ENCODE measurements around the gene ZNF662. TPM values are rescaled to one million over a fixed set of nuclear protein-coding genes. Genes with fewer than 3 reads are reported as not detected.

The ZNF662 gene
- total and polyA plus RNA-seq, 2 experiments from 2014 or later, result 0.07 TPM; not detected in 1

- Histone ChIP-seq H3K4me2 (no peak overlapping the region), H3K79me2 (no peaks in the 10 kb centered on the region), H3K9me3 (ENCODE audit: low read depth) (no peaks in the 10 kb centered on the region), H2AFZ (no peak overlapping the region), H3K4me1 (ENCODE audit: insufficient read depth) (no peaks in the 10 kb centered on the region), H3K27ac (no peak overlapping the region), H4K20me1 (ENCODE audit: insufficient read depth, poor library complexity, severe bottlenecking) (no peaks in the 10 kb centered on the region), H3K4me3 (no peak overlapping the region), H3K9me2 (replicated peaks; ENCODE audit: insufficient read depth) (no peaks in the 10 kb centered on the region), H3K27me3 (peaks cover 11% of the 10 kb centered on the region), H3K36me3 (replicated peaks; ENCODE audit: insufficient read depth, low read depth) (no peaks in the 10 kb centered on the region)
- WGBS (ENCODE audit: low lambda C conversion rate, missing lambda C conversion rate), result 84% methylated on average over 5 of the region's 5 CpGs
- DNase-seq (ENCODE audit: low spot score), result no peak
- TF ChIP-seq CTCF (IDR thresholded peaks at IDR 0.05; ENCODE audit: poor library complexity), result no peak
- TF ChIP-seq EZH2phosphoT487 (IDR thresholded peaks at IDR 0.05; ENCODE audit: low read depth, severe bottlenecking, unreplicated experiment), result no peak
- no peak for TF ChIP-seq EZH2 (IDR thresholded peaks at IDR 0.05; ENCODE audit: borderline replicate concordance)
Observed at GRCh38 chr3:42946050-42946449, 40.1 kb downstream of the ZNF662 start.

GRCh38 chr3:42957573-42957972, 51.6 kb downstream of the ZNF662 start:
- Histone ChIP-seq H4K20me1 (ENCODE audit: insufficient read depth, poor library complexity, severe bottlenecking) (no peaks in the 10 kb centered on the region), H3K4me3 (no peak overlapping the region), H3K4me1 (ENCODE audit: insufficient read depth) (no peaks in the 10 kb centered on the region), H3K27me3 (peaks cover 3% of the 10 kb centered on the region), H3K9me3 (ENCODE audit: low read depth) (no peaks in the 10 kb centered on the region), H3K79me2 (no peaks in the 10 kb centered on the region), H3K4me2 (no peak overlapping the region), H3K36me3 (replicated peaks; ENCODE audit: insufficient read depth, low read depth) (no peaks in the 10 kb centered on the region), H3K9me2 (replicated peaks; ENCODE audit: insufficient read depth) (no peaks in the 10 kb centered on the region), H3K27ac (no peak overlapping the region), H2AFZ (no peak overlapping the region)
- DNase-seq (ENCODE audit: low spot score), result no peak
- 63% methylated on average over 3 of the region's 3 CpGs for WGBS (ENCODE audit: low lambda C conversion rate, missing lambda C conversion rate)
- no peak for TF ChIP-seq EZH2 (IDR thresholded peaks at IDR 0.05; ENCODE audit: borderline replicate concordance)
- TF ChIP-seq EZH2phosphoT487 (IDR thresholded peaks at IDR 0.05; ENCODE audit: low read depth, severe bottlenecking, unreplicated experiment), result no peak
- no peak for TF ChIP-seq CTCF (IDR thresholded peaks at IDR 0.05; ENCODE audit: poor library complexity)

- Histone ChIP-seq H4K20me1 (ENCODE audit: insufficient read depth, poor library complexity, severe bottlenecking) (no peaks in the 10 kb centered on the region), H2AFZ (no peak overlapping the region), H3K9me3 (ENCODE audit: low read depth) (no peaks in the 10 kb centered on the region), H3K79me2 (no peaks in the 10 kb centered on the region), H3K36me3 (replicated peaks; ENCODE audit: insufficient read depth, low read depth) (no peaks in the 10 kb centered on the region), H3K4me1 (ENCODE audit: insufficient read depth) (no peaks in the 10 kb centered on the region), H3K27me3 (peaks cover 13% of the 10 kb centered on the region), H3K4me2 (no peak overlapping the region), H3K4me3 (no peak overlapping the region), H3K27ac (no peak overlapping the region), H3K9me2 (replicated peaks; ENCODE audit: insufficient read depth) (no peaks in the 10 kb centered on the region)
- WGBS (ENCODE audit: low lambda C conversion rate, missing lambda C conversion rate), result 51% methylated on average over 5 of the region's 5 CpGs
- TF ChIP-seq CTCF (IDR thresholded peaks at IDR 0.05; ENCODE audit: poor library complexity) (no peak), EZH2 (IDR thresholded peaks at IDR 0.05; ENCODE audit: borderline replicate concordance) (no peak), EZH2phosphoT487 (IDR thresholded peaks at IDR 0.05; ENCODE audit: low read depth, severe bottlenecking, unreplicated experiment) (no peak)
- DNase-seq (ENCODE audit: low spot score), result peak; percentile 20
Observed at GRCh38 chr3:42960282-42960681, 54.3 kb downstream of the ZNF662 start.

- 96% methylated on average over 1 of the region's 1 CpG for WGBS (ENCODE audit: low lambda C conversion rate, missing lambda C conversion rate)
- DNase-seq (ENCODE audit: low spot score), result no peak
- Histone ChIP-seq H3K4me2 (no peak overlapping the region), H4K20me1 (ENCODE audit: insufficient read depth, poor library complexity, severe bottlenecking) (no peaks in the 10 kb centered on the region), H3K27me3 (peaks cover 13% of the 10 kb centered on the region), H3K9me2 (replicated peaks; ENCODE audit: insufficient read depth) (no peaks in the 10 kb centered on the region), H3K4me1 (ENCODE audit: insufficient read depth) (no peaks in the 10 kb centered on the region), H3K27ac (no peak overlapping the region), H3K36me3 (replicated peaks; ENCODE audit: insufficient read depth, low read depth) (no peaks in the 10 kb centered on the region), H2AFZ (no peak overlapping the region), H3K9me3 (ENCODE audit: low read depth) (no peaks in the 10 kb centered on the region), H3K79me2 (no peaks in the 10 kb centered on the region), H3K4me3 (no peak overlapping the region)
- TF ChIP-seq EZH2 (IDR thresholded peaks at IDR 0.05; ENCODE audit: borderline replicate concordance) (no peak), CTCF (IDR thresholded peaks at IDR 0.05; ENCODE audit: poor library complexity) (no peak), EZH2phosphoT487 (IDR thresholded peaks at IDR 0.05; ENCODE audit: low read depth, severe bottlenecking, unreplicated experiment) (no peak)
Observed at GRCh38 chr3:42960786-42961185, 54.8 kb downstream of the ZNF662 start.
